Measurements from ENCODE around the gene WNT9A. TPM values are rescaled to one million over a fixed set of nuclear protein-coding genes. Genes with fewer than 3 reads are reported as not detected.

Gene WNT9A
- total and polyA plus RNA-seq, 4 donors = 0.03 to 0.08 TPM; not detected in 2

DNA sequence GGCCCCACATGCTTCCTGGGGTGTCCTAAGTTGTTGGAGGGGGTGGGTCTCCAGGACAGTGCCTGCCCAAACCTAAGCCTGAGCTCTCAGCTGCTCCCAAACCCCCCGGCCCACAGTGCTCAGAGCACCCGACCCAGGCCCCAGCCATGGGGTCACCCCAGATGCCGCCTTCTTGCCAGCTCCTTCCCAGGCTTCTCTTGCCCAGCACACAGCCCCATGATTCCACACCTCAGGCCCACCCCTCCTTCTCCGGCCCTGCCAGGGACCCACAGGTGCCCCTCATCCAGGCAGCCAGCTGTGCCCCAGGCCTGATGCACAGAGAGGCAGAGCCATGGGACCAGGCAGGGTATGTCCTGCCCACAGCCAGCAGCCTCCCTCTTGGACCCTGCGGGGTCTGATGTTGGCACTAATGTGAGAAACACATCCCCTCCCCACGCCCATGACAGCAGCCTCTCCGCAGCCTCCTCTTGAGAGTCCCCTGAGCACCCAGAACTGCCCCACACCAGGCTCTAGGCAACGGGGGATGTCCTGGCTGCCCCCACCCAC lies 4.9 kb downstream of the WNT9A start:
- Histone ChIP-seq H3K4me3 (ENCODE audit: low read depth in 1 of 3, low read length in 3 of 3) (no peak overlapping the region), H3K9ac (ENCODE audit: low read depth in 1 of 2, low read length in 2 of 2) (no peak overlapping the region), H3K4me1 (ENCODE audit: control insufficient read depth in 4 of 4, insufficient read depth in 4 of 4, low read length in 3 of 4) (peaks cover 0 to 12% (median 8%) of the 10 kb centered on the region in 4 donors), H3K36me3 (ENCODE audit: control insufficient read depth in 4 of 4, insufficient read depth in 3 of 4, low read depth in 1 of 4, low read length in 3 of 4) (no peaks in the 10 kb centered on the region), H3K9me3 (ENCODE audit: control insufficient read depth in 4 of 4, low read length in 3 of 4) (no peaks in the 10 kb centered on the region), H3K27me3 (ENCODE audit: control insufficient read depth in 4 of 4, insufficient read depth in 4 of 4, low read length in 3 of 4) (peaks cover 0 to 4% (median 2%) of the 10 kb centered on the region in 4 donors), H3K27ac (ENCODE audit: low read depth in 1 of 2, low read length in 2 of 2) (no peak overlapping the region)
- no peak for DNase-seq (ENCODE audit: low spot score)
- 85% methylated on average over 8 of the region's 8 CpGs for WGBS
- TF ChIP-seq HNF4G (IDR thresholded peaks at IDR 0.05) = no peak
- TF ChIP-seq RAD21 (IDR thresholded peaks at IDR 0.05) = no peak
- TF ChIP-seq GABPA (IDR thresholded peaks at IDR 0.05 in 1 of 2, conservative IDR thresholded peaks at IDR 0.05 in 1 of 2) = no peak
- no peak for TF ChIP-seq FOXA2 (IDR thresholded peaks at IDR 0.05)
- TF ChIP-seq, protein P1, sequence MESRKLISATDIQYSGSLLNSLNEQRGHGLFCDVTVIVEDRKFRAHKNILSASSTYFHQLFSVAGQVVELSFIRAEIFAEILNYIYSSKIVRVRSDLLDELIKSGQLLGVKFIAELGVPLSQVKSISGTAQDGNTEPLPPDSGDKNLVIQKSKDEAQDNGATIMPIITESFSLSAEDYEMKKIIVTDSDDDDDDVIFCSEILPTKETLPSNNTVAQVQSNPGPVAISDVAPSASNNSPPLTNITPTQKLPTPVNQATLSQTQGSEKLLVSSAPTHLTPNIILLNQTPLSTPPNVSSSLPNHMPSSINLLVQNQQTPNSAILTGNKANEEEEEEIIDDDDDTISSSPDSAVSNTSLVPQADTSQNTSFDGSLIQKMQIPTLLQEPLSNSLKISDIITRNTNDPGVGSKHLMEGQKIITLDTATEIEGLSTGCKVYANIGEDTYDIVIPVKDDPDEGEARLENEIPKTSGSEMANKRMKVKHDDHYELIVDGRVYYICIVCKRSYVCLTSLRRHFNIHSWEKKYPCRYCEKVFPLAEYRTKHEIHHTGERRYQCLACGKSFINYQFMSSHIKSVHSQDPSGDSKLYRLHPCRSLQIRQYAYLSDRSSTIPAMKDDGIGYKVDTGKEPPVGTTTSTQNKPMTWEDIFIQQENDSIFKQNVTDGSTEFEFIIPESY (IDR thresholded peaks at IDR 0.05) = no peak
- no peak for TF ChIP-seq TAF1 (conservative IDR thresholded peaks at IDR 0.05)
- TF ChIP-seq, protein P2, sequence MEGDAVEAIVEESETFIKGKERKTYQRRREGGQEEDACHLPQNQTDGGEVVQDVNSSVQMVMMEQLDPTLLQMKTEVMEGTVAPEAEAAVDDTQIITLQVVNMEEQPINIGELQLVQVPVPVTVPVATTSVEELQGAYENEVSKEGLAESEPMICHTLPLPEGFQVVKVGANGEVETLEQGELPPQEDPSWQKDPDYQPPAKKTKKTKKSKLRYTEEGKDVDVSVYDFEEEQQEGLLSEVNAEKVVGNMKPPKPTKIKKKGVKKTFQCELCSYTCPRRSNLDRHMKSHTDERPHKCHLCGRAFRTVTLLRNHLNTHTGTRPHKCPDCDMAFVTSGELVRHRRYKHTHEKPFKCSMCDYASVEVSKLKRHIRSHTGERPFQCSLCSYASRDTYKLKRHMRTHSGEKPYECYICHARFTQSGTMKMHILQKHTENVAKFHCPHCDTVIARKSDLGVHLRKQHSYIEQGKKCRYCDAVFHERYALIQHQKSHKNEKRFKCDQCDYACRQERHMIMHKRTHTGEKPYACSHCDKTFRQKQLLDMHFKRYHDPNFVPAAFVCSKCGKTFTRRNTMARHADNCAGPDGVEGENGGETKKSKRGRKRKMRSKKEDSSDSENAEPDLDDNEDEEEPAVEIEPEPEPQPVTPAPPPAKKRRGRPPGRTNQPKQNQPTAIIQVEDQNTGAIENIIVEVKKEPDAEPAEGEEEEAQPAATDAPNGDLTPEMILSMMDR (IDR thresholded peaks at IDR 0.05; ENCODE audit: low read depth, low read length, missing input control) = no peak
- no peak for TF ChIP-seq FOXA1 (IDR thresholded peaks at IDR 0.05)
- TF ChIP-seq, protein P3, sequence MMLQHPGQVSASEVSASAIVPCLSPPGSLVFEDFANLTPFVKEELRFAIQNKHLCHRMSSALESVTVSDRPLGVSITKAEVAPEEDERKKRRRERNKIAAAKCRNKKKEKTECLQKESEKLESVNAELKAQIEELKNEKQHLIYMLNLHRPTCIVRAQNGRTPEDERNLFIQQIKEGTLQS (IDR thresholded peaks at IDR 0.05) = no peak
- TF ChIP-seq SP1 (IDR thresholded peaks at IDR 0.05) = no peak
- TF ChIP-seq NR2F2 (IDR thresholded peaks at IDR 0.05) = no peak
- TF ChIP-seq, protein P4, sequence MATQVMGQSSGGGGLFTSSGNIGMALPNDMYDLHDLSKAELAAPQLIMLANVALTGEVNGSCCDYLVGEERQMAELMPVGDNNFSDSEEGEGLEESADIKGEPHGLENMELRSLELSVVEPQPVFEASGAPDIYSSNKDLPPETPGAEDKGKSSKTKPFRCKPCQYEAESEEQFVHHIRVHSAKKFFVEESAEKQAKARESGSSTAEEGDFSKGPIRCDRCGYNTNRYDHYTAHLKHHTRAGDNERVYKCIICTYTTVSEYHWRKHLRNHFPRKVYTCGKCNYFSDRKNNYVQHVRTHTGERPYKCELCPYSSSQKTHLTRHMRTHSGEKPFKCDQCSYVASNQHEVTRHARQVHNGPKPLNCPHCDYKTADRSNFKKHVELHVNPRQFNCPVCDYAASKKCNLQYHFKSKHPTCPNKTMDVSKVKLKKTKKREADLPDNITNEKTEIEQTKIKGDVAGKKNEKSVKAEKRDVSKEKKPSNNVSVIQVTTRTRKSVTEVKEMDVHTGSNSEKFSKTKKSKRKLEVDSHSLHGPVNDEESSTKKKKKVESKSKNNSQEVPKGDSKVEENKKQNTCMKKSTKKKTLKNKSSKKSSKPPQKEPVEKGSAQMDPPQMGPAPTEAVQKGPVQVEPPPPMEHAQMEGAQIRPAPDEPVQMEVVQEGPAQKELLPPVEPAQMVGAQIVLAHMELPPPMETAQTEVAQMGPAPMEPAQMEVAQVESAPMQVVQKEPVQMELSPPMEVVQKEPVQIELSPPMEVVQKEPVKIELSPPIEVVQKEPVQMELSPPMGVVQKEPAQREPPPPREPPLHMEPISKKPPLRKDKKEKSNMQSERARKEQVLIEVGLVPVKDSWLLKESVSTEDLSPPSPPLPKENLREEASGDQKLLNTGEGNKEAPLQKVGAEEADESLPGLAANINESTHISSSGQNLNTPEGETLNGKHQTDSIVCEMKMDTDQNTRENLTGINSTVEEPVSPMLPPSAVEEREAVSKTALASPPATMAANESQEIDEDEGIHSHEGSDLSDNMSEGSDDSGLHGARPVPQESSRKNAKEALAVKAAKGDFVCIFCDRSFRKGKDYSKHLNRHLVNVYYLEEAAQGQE (IDR thresholded peaks at IDR 0.05) = no peak
- TF ChIP-seq JUND (IDR thresholded peaks at IDR 0.05) = no peak
- TF ChIP-seq, protein P5, sequence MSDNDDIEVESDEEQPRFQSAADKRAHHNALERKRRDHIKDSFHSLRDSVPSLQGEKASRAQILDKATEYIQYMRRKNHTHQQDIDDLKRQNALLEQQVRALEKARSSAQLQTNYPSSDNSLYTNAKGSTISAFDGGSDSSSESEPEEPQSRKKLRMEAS (IDR thresholded peaks at IDR 0.05) = no peak
- TF ChIP-seq EGR1 (IDR thresholded peaks at IDR 0.05; ENCODE audit: low read depth in 2 of 2) = no peak
- TF ChIP-seq RXRA (IDR thresholded peaks at IDR 0.05) = no peak
- no peak for TF ChIP-seq YY1 (IDR thresholded peaks at IDR 0.05)
- no peak for TF ChIP-seq HNF4A (conservative IDR thresholded peaks at IDR 0.05)
